Embryonic facial prominence (tissue), 1 donor: Measurements from ENCODE around the gene RLF.

Experiments used
- DNase-seq: peaks from one replicate; pipeline ENCODE4 v3.0.0-alpha.2; 2016; ENCODE audit errors: extremely low spot score

RLF gene, protein sequence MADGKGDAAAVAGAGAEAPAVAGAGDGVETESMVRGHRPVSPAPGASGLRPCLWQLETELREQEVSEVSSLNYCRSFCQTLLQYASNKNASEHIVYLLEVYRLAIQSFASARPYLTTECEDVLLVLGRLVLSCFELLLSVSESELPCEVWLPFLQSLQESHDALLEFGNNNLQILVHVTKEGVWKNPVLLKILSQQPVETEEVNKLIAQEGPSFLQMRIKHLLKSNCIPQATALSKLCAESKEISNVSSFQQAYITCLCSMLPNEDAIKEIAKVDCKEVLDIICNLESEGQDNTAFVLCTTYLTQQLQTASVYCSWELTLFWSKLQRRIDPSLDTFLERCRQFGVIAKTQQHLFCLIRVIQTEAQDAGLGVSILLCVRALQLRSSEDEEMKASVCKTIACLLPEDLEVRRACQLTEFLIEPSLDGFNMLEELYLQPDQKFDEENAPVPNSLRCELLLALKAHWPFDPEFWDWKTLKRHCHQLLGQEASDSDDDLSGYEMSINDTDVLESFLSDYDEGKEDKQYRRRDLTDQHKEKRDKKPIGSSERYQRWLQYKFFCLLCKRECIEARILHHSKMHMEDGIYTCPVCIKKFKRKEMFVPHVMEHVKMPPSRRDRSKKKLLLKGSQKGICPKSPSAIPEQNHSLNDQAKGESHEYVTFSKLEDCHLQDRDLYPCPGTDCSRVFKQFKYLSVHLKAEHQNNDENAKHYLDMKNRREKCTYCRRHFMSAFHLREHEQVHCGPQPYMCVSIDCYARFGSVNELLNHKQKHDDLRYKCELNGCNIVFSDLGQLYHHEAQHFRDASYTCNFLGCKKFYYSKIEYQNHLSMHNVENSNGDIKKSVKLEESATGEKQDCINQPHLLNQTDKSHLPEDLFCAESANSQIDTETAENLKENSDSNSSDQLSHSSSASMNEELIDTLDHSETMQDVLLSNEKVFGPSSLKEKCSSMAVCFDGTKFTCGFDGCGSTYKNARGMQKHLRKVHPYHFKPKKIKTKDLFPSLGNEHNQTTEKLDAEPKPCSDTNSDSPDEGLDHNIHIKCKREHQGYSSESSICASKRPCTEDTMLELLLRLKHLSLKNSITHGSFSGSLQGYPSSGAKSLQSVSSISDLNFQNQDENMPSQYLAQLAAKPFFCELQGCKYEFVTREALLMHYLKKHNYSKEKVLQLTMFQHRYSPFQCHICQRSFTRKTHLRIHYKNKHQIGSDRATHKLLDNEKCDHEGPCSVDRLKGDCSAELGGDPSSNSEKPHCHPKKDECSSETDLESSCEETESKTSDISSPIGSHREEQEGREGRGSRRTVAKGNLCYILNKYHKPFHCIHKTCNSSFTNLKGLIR (N-terminal part only)

DNA sequence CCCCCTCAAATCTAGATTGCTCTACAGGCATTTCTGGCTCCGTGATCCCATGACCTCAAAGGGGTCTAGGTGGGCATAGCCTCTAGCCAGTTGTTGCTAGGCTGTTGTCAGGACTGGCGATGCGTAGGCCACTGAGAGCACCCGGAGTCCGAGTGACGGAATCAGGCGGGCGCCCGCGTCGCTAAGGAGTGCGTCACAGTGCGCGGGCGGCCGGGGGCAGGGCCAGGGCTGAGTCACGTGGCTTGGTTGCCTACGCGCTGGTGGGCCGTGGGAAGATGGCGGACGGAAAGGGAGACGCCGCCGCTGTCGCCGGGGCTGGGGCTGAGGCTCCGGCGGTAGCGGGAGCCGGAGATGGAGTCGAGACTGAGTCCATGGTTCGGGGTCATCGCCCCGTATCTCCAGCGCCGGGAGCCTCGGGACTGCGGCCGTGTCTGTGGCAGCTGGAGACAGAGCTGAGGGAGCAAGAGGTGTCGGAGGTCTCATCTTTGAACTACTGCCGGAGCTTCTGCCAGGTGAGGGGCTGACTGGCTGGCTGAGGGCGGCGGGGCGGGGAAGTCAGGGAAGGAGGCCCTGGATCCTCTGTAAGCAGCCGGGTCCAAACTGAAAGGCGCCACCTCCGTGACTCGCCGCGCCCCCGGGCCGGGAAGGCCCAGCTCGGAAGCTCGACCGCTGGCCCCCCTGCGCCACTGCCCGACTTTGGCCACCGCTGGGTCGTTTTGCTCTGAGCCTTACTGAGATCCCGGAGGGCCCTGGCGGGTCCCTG, at the start of gene RLF:
Gene RLF, plus strand, starts transcription at position 263 of the 763 bp plus-strand sequence. Its CDS starts 13 bp downstream, at position 276.
- DNase-seq, result peak; percentile 93

DNA sequence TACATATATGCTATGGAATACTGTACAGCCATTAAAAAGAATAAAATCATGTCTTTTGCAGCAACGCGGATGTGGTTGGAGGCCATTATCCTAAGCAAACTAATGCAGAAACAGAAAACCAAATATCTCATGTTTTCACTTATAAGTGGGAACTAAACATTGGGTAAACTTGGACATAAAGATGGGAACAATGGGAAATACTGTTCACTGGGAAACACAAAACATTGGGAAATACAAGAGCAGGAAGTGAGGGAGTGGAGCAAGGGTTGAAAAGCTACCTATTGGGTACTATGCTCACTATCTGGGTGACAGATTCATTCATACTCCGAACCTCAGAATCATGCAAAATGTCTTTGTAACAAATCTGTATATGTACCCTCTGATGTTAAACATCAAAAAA, 46.8 kb upstream of the RLF start:
- DNase-seq, result no peak

DNA sequence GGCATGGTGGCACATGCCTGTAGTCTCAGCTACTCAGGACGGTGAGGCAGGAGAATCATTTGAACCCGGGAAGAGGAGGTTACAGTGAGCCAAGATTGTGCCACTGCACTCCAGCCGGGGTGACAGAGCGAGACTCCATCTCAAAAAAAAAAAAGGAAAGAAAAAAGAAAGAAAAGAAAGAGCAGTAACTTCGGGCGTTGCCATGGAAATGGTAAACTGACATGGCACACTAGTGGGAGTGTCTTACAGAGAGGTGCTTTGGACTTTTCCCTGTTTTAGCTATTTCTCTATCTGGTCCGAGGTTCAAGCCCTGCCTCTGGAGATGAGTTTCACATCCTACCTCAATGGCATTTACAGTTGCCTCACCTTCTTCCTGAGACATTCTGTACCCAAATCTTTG, 41.1 kb upstream of the RLF start:
- DNase-seq, result no peak

DNA sequence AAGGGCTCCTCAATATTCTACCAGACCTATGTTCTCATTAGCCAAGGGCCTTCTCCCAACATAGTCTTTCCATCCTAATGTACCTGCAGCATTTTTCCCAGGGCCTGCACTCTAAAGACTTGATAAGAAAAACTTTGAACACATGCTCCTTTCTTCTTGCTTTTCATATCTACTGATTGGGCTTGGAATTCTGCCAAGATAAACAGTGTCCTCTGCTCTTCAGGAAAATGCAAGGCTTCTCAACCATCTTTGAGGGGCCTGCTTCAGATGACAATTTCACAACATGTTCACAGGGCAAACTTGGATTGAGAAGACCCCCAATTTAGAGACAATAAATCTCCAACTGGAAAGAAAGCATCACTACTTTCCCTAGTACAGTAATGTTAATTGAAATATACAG, 38.3 kb upstream of the RLF start:
- no peak for DNase-seq

DNA sequence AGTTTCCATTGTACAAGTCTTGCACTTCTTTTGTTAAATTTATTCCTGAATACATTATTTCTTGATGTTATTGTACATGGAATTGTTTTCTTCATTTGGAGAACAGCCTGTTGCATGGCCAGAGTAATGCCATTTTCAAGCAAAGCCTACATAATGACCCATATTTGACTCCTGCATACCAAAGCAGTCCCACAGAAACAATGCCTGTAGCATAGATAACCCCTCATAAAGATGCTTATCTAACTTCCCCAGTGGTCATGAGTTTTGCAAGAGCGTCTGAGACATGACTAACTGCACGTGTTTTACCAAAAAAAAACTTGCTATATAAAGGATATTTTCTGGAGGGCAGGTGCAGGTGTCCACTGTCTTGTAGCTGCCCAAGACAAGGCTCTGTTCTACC, 30.3 kb upstream of the RLF start:
- DNase-seq, result no peak

DNA sequence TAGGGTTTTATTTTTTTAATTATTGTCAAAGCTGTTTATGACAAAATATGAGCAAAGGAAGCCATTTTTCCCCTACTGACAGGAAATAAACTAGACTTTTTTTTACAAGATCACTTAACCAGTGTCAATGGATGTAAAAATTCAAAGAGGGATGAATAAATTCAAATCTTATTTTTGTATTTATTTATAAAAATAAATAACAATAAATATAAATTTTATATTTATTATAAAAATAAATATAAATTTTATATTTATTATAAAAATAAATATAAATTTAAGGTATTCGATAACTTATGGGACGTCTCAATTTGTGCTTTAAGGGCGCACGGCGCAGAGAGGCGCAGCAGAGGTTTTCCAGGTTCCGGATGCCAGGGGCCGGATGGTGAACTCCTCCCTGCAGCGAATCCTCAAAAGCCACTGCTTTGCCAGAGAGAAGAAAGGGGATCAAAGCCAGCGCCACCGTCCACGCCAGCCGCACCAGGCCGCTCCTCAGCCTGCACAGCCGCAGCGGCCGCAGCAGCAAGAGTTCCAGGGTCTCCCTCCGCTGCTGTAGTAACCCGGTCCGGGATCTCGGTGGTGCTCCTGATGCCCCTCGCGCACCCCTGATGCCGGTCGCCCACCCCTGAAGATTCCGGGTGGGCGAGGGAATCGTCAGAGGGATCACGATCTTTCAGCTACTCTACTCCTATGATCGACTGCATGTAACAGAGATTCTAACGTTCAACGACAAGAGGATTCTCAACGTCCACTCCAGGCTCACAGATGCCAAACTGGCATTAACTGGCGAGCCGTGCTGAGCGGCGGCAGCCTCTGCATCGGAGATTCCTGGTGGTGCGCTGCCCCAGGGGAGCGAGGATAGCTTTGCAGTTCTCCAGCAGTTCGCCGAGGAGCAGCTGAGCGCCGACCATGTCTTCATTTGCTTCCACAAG, 28.5 kb upstream of the RLF start:
- no peak for DNase-seq

DNA sequence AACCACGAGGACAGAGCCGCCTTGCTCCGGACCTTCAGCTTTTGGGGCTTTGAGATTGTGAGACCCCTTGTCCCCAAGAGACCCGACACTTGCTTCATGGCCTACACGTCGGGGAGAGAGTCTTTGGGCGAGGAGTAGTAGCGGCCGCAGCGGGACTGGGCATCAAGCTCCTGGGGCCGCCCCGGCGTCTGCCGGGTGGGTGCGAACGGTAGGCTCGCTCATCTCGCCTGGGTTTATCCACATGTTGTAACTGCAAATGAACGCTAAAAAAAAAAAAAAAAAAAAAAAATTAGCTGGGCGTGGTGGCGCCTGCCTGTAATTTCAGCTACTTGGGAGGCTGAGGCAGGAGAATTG, 27.9 kb upstream of the RLF start:
- no peak for DNase-seq

DNA sequence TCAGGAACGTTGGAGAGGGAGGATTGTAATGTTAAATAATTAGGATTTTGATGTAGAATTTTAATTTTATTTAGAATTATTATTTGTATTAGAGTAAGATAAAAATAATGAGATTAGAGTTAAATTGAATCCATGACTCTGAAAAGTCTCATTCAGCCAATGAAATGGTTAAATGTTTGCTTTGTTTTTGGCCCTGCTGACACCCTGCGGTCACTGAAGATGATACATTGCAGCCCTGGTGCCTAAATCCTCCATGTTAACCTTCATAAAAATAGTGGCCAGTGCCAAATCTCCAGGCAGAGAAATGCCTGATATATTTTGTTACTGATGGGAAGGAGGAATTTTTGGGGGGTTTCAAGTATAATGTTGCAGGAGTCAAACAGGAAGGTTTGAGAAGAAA, 27.3 kb upstream of the RLF start:
- no peak for DNase-seq

DNA sequence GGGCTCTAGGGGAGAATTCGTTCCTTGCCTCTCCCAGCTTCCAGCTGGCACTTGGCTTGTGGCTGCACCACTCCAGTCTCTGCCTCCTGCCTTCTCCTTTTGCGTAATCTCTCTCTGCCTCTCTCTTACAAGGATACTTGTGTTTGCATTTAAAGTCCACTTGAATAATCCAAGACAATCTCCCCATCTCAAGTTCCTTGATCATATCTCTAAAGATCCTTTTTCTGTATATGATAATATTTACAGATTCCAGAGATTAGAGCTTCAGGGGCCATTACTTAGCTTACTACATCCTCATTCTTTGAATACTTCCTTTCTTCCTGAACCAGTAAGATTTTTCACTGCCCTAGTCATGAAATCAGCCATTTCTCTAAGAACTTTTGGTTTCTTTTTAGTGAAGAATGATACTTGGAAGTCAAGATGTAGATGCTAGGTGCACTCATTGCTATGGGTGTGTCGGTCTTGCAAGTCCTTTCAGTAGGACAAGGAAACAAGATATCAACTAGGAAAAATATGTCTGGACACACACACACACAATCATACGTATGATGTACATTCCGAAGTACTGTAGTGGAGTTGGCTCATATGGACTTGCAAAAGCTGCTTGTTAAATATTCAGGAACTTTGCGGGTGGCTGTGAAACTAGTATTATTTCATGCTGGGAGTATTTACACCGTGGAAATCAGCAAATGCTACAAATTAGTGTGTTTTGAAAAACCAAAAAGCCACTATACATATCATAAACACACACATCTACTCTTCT, 20.8 kb upstream of the RLF start:
- no peak for DNase-seq

DNA sequence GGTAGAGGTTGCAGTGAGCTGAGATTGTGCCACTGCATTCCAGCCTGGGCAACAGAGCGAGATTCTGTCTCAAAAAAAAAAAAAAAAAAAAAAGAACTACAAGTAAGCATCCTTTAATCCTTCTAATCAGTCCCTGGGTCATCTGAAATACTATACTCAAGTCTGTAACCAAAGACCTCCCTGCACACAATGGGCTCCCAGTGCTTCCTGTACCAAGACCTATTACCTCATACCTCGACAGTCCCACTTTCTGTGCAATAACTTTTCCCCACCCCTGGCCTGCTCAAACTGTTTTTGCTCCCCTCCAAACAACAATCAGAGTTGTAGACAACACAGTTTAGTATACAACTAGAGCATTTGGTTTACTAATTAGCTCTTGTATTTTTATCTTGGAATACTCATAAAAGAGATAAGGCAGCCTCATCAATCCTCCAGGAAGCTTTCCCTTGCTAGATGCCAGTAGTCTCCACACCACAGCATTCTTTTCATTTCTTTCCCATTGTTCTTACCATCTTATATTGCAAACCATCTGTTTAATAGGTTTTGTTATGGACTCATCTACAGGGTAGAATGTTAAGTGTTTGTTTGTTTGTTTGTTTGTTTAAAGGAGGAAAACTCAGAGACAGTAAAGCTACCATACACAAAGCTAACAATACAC, 19.2 kb upstream of the RLF start:
- DNase-seq, result no peak

DNA sequence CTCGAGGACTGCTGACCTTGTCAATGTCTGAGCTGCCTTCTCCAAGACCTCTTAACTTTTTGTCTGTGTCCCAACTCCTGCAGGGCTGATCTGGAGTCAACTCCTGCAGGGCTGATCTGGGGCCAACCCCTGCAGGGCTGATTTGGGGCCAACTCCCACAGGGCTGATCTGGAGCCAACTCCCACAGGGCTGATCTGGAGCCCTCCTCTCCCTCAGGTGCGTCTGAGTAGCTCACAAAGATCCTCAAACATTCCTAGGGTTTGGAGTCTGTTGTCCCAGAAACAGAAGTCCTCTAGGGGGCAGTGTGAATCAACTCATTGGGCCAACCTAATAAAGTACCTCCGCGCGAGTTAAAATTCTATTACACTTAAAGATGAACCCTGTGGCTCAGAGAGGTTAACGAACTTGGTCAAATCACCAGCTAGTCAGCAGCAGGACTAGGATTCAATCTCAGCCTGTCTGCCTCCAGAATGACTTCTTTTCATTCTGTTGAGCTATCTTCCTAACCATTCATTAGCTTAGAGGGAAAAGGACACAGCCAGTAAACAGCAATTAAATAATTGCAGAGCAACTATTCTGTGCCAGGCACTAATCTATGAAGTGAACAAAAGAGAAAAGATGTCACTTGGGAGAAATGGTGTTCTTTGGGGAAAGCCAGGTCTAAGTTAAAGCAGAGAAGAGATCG, 17.2 kb upstream of the RLF start:
- no peak for DNase-seq

DNA sequence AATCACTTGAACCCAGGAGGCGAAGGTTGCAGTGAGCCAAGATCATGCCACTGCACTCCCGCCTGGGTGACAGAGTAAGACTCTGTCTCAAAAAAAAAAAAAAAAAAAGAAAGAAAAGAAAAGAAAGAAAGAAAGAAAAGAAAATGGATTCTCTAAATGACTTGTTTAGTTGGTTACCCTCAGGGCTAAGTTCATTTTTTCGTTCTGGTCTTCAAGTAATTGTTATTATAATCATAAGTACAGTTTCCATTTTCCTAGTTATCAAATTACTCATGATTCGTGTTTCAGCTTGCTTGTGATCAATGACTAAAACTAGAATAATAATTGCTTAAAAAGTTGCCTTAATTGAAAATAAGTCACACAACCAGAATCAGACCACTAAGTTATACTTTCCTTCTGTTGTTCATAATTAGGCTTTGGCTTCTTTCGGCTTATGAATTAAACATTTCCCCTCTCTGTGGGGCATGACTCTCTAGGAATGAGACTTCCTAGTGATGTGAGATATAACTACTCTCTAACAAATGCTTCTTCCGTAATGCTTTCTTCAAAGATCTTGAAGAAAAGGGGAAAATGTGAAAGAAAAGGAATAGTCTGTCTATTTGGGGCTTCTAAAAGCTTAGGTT, 9.6 kb upstream of the RLF start:
- DNase-seq, result no peak

DNA sequence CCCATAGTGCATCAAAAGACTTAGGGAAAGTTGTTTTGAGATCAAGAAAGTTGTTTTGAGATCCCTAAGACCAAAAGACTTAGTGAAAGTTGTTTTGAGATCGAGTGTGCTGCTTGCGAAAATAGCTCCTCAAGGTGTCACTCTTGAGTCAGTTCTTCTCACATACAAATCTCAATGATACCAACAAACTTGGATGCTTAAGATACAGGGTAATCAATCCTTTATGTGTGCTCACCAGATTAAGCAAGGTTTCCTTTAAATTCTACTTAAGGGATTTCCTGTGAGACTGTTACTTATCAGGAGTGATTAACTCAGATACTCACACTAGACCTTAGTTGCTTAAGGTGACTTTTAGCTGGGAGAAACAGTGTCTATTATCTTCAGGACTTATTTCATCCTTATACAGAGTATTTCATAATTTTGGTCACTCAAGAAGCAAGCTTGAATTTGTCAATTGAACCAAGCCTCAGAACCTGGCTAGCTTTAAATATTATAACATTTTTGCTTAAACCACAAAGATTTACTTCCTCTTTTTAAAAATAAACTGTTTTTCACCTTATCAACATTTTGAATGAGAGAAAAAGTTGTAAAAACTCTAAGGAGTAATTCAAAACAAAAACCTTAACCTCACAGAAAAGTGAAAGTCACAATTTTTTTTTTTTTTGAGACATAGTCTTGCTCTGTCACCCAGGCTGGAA, 8.0 kb upstream of the RLF start:
- no peak for DNase-seq

DNA sequence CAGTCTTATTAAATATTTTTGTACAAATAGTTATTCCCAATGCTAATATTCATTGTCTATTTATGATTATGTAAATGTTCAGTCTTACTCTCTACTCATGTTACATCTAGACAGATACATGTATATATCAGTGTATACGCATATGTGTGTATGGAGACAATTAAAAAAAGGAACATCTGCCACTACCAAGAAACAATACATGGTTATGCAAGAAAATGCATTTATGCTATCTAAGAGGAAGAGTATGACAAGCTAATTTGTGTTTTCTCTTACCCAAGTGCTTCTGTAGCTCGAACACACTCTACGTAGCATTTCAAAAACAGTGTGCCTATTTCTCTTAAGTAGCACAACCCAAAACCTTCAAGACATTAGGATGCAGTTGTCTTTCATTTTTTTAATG, 6.1 kb upstream of the RLF start:
- DNase-seq, result no peak

DNA sequence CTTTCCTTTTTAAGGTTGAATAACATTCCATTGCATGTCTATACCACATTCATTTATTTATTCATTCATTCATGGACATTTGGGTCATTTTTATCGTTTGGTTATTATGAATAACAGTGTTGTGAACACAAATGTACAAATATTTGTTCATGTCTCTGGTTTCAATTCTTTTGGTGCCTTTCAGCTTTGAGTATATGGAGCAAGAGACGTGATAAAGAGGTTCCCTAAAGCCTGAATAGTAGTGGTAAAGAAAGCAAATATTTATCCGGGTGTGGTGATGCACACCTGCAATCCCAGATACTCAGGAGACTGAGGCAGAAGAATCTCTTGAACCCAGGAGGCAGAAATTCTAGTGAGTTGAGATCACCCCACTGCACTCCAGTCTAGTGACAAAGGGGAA, 5.3 kb upstream of the RLF start:
- DNase-seq, result no peak

DNA sequence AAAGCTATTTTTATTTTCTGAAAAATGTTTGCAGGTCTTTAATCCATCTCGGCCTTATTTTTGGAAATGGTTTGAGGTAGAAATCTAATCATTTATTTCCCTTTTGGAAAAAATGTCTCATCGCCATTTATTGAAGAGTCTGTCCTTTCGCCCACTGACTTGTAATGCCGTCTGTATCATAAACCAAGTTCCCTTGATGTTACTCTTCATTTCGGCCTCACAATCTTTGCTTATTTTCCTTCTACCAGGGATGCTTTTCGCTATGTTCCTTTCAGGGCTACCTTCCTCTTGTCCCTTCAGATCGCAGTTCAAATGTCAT, 422 bp upstream of the RLF start:
- DNase-seq, result no peak

DNA sequence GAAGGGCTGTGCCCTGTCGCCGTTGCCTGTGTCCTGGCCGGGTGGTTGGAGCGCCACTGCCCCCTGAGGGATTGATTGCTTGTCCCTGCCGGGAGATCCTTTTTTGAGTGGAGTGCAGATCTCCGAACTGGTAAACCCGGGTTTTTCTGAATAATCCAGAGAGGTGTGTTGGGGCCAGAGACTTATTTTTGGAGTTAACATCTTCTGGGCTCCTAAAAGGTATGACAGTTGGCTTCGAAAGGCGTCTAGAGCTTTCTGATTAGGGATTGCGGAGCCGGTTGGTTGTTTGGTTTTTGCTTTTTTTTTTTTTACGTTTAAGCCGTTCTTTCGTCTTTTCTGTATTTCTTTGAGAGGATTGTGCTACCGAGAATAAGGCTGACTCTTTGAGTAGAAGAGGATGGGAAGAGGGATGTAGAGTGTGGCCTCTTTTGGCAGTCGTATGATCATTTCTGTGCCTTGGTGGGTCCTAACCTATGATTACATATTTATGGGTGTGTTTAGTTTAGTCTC, 756 bp downstream of the RLF start:
- no peak for DNase-seq
